GM12878 (cell line): Measurements from ENCODE around the gene HERC5. TPM values are rescaled to one million over a fixed set of nuclear protein-coding genes. Genes with fewer than 3 reads are reported as not detected.

Source experiments
- ATAC-seq: fragments of 200-7000 bp; cut with Tn5 transposase; 3 replicates; pipeline ENCODE4 v1.9.1; 2020; ENCODE audit warnings: mild to moderate bottlenecking, moderate library complexity
- BruUV-seq: library from RNA; stranded (reverse); fragments of 400-500 nt; replicated peaks from 2 replicates; lab custom pipeline; 2021; lab: Mats Ljungman, UMichigan
- CTCF ChIA-PET: fragments of 300-600 bp; sonication (Branson Sonifier 250); formaldehyde crosslinking; extraction: SDS; loops from one replicate; lab custom pipeline; 2021; ENCODE audit warnings: inconsistent platforms; lab: Yijun Ruan, JAX
- POLR2A ChIA-PET: fragments of 350-600 bp; formaldehyde crosslinking; extraction: SDS; loops from one replicate; lab custom pipeline; 2021; ENCODE audit warnings: inconsistent platforms; lab: Charles Lee
- RAD21 ChIA-PET: fragments of 300-600 bp; sonication (Branson Sonifier 250); formaldehyde crosslinking; loops from one replicate; lab custom pipeline; 2023; ENCODE audit warnings: antibody characterized with exemption; ENCODE audit not compliant: unreplicated experiment; lab: Charles Lee
- SMC1A ChIA-PET: fragments of 300-600 bp; sonication (Branson Sonifier 250); formaldehyde crosslinking; loops from one replicate; lab custom pipeline; 2023; ENCODE audit not compliant: unreplicated experiment, uncharacterized antibody; lab: Charles Lee
- DNase-seq: peaks from one replicate; pipeline ENCODE4 v3.0.0-alpha.2; 2011; ENCODE audit warnings: low read depth, low spot score
- FAIRE-seq: peaks from 3 replicates; lab custom pipeline; 2011; peaks lifted over from hg19 to GRCh38; lab: Jason Lieb, UNC
- H2AFZ ChIP-seq: 2 replicates; pipeline ENCODE4 v1.6.0; 2011; ENCODE audit warnings: low read depth, low read length, control low read depth; ENCODE audit not compliant: control insufficient read depth
- H3K27ac ChIP-seq: 2 replicates; pipeline ENCODE4 v1.5.1; 2011; ENCODE audit warnings: control low read depth; ENCODE audit not compliant: control insufficient read depth, insufficient read depth
- H3K27me3 ChIP-seq, 2 experiments: replicated peaks in 1 of 2; 2 replicates each; pipeline versions ENCODE4 v1.6.0 to v1.6.1; 2011; ENCODE audit warnings: low read length in 1 of 2; ENCODE audit not compliant: control insufficient read depth in 2 of 2, insufficient read depth in 2 of 2
- H3K36me3 ChIP-seq, 2 experiments: 2 replicates each; pipeline ENCODE4 v1.5.1; 2011; ENCODE audit warnings: low read length in 1 of 2; ENCODE audit not compliant: control insufficient read depth in 2 of 2, insufficient read depth in 2 of 2
- H3K4me1 ChIP-seq: 2 replicates; pipeline ENCODE4 v1.6.1; 2011; ENCODE audit warnings: mild to moderate bottlenecking, low read length, moderate library complexity, mixed read lengths; ENCODE audit not compliant: control insufficient read depth, insufficient read depth
- H3K4me2 ChIP-seq: 2 replicates; pipeline ENCODE4 v1.6.0; 2011; ENCODE audit warnings: control low read depth; ENCODE audit not compliant: control insufficient read depth, insufficient read depth
- H3K4me3 ChIP-seq: fragments of 200-600 bp; sonication (generic); 2 replicates; pipeline ENCODE4 v1.5.1; 2016
- H3K79me2 ChIP-seq: 2 replicates; pipeline ENCODE4 v1.6.0; 2011; ENCODE audit warnings: low read length; ENCODE audit not compliant: control insufficient read depth, insufficient read depth
- H3K9ac ChIP-seq: 2 replicates; pipeline ENCODE4 v1.8.0; 2011; ENCODE audit warnings: low read length, control low read depth, mixed read lengths; ENCODE audit not compliant: control insufficient read depth, insufficient read depth
- H3K9me3 ChIP-seq: replicated peaks from 3 replicates; pipeline ENCODE4 v1.5.1; 2011; ENCODE audit warnings: mild to moderate bottlenecking, low read length; ENCODE audit not compliant: control insufficient read depth, insufficient read depth
- H4K20me1 ChIP-seq: 2 replicates; pipeline ENCODE4 v1.6.0; 2011; ENCODE audit not compliant: control insufficient read depth, insufficient read depth
- CBX3 ChIP-seq: fragments of 200-600 bp; sonication (generic); IDR thresholded peaks from 2 replicates; pipeline ENCODE4 v1.6.1; 2016; ENCODE audit warnings: low read depth, borderline replicate concordance
- CHD1 ChIP-seq: IDR thresholded peaks from 2 replicates; pipeline ENCODE4 v1.6.1; 2012; ENCODE audit warnings: low read depth, low read length, improper control_type of control experiment
- EZH2 ChIP-seq: IDR thresholded peaks from 2 replicates; pipeline ENCODE4 v1.6.1; 2012; ENCODE audit warnings: low read depth, mild to moderate bottlenecking, control low read depth, inconsistent platforms, low read length, borderline replicate concordance; ENCODE audit not compliant: control insufficient read depth
- KDM1A ChIP-seq: fragments of 200-600 bp; sonication (generic); IDR thresholded peaks from 2 replicates; pipeline ENCODE4 v1.6.1; 2016; ENCODE audit warnings: borderline replicate concordance
- NBN ChIP-seq: fragments of 450-650 bp; IDR thresholded peaks from 2 replicates; pipeline ENCODE4 v1.6.1; 2016
- NFIC ChIP-seq: IDR thresholded peaks from 2 replicates; pipeline ENCODE4 v1.6.1; 2012; ENCODE audit warnings: low read depth, mild to moderate bottlenecking, inconsistent platforms, low read length, moderate library complexity
- PKNOX1 ChIP-seq: fragments of 450-650 bp; IDR thresholded peaks from 2 replicates; pipeline ENCODE4 v1.6.1; 2016; ENCODE audit warnings: mild to moderate bottlenecking
- STAT3 ChIP-seq: IDR thresholded peaks from 2 replicates; pipeline ENCODE4 v1.6.1; 2011; ENCODE audit warnings: low read depth, low read length, improper control_type of control experiment
- TARDBP ChIP-seq: IDR thresholded peaks from 2 replicates; pipeline ENCODE4 v1.6.1; 2016; ENCODE audit warnings: borderline replicate concordance
- ZNF217 ChIP-seq: fragments of 450-650 bp; IDR thresholded peaks from 2 replicates; pipeline ENCODE4 v1.6.1; 2017; ENCODE audit warnings: antibody characterized with exemption, mild to moderate bottlenecking
- ZNF622 ChIP-seq: fragments of 450-650 bp; IDR thresholded peaks from 2 replicates; pipeline ENCODE4 v1.6.1; 2017; ENCODE audit warnings: mild to moderate bottlenecking, inconsistent platforms
- in situ Hi-C: fragments of 300-500 bp; cut with MboI; formaldehyde crosslinking; loops from 9 replicates; pipeline ENCODE4 v1.14.3; 2018; ENCODE audit warnings: mixed read lengths
- intact Hi-C: fragments of 100-400 bp; cut with micrococcal nuclease; formaldehyde crosslinking; loops from one replicate; pipeline ENCODE4 v1.14.2; 2022; ENCODE audit not compliant: unreplicated experiment
- polyA plus RNA-seq, 11 experiments: library from polyadenylated mRNA; depleted of rRNA in 4 of 11; unstranded in 6 of 11; stranded (reverse) in 5 of 11; fragments of >200 nt; fragmentation: Nextera tagmentation in 4 of 11; fragmentation: Illumina TruSeq in 1 of 11; extraction: Ambion mirVana in 4 of 11; extraction: Trizol in 1 of 11; gene quantifications; 1 replicate in 1 of 11; 2 replicates in 10 of 11; pipeline versions ENCODE4 v1.2.1 to v1.2.3, GENCODE V29; 2011 to 2016; ENCODE audit warnings: inconsistent platforms in 2 of 11, missing spikeins in 2 of 11, low read depth in 1 of 11
- total RNA-seq, 4 experiments: library from RNA; depleted of rRNA in 3 of 4; stranded (reverse); fragments of >200 nt in 3 of 4; fragmentation: Illumina TruSeq in 1 of 4; extraction: Trizol in 1 of 4; gene quantifications; 2 replicates each; pipeline versions ENCODE4 v1.2.1 to v1.2.3, GENCODE V29; 2013 to 2021

HERC5 gene
- total and polyA plus RNA-seq, 10 of the 15 experiments (the other 5 are each of a cell fraction or from before 2014, with no cell fraction given): 12.5 to 60.7 (median 25.1) TPM

- ChIA-PET CTCF (interaction anchor here (0.7 to 1.3 kb wide), 5 partner anchors 11 to 76 kb away, joined by 3 read pairs; no protein-coding TSS in a partner anchor), SMC1A (interaction anchor here (0.5 to 2.1 kb wide), 5 partner anchors 9 to 606 kb away, joined by 3 to 8 read pairs (median 3); no protein-coding TSS in a partner anchor), RAD21 (interaction anchor here (1.1 kb wide), 1 partner anchor 71 kb away, joined by 3 read pairs; the partner anchor contains the start of gene HERC6), POLR2A (interaction anchor here (0.7 to 1.0 kb wide), 2 partner anchors 18 to 105 kb away, joined by 4 to 5 read pairs; no protein-coding TSS in a partner anchor)
- Histone ChIP-seq H3K9ac (no peak overlapping the region), H3K4me1 (no peaks in the 10 kb centered on the region), H2AFZ (no peak overlapping the region), H3K4me3 (no peak overlapping the region), H3K36me3 (no peaks in the 10 kb centered on the region), H3K27ac (no peak overlapping the region), H3K79me2 (peaks cover 5% of the 10 kb centered on the region; the same call in 1 of the 2 replicates), H3K4me2 (no peak overlapping the region), H3K9me3 (peaks cover 8% of the 10 kb centered on the region; the same call in 2 of the 3 replicates), H3K27me3 (no peaks in the 10 kb centered on the region), H4K20me1 (no peaks in the 10 kb centered on the region)
- in situ Hi-C loops: no loop called here
- TF ChIP-seq CHD1 (no peak), ZNF217 (no peak), NFIC (no peak), NBN (no peak), ZNF622 (no peak), PKNOX1 (no peak), EZH2 (no peak), STAT3 (no peak), KDM1A (no peak), CBX3 (no peak), TARDBP (no peak)
- FAIRE-seq: no peak
- BruUV-seq: no TSS peak
- no peak for ATAC-seq
- DNase-seq: no peak
- intact Hi-C loops: no loop called here
These were observed 7.6 kb upstream of the HERC5 start for GRCh38 chr4:88449290-88449689.
